ENCODE data around the gene GAB2.

GAB2 gene

GRCh38 chr11:78427615-78428265 is 10.1 kb upstream of the GAB2 start:
- no peak for ATAC-seq
- TF ChIP-seq ZFP30 (CRISPR knock-in tag; IDR thresholded peaks at IDR 0.05): no peak
- no peak for TF ChIP-seq CSDC2 (CRISPR knock-in tag; IDR thresholded peaks at IDR 0.05)
- TF ChIP-seq CSRNP3 (CRISPR knock-in tag; IDR thresholded peaks at IDR 0.05): no peak
- no peak for TF ChIP-seq GLIS3 (CRISPR knock-in tag; IDR thresholded peaks at IDR 0.05)
- no peak for TF ChIP-seq TOX (CRISPR knock-in tag; IDR thresholded peaks at IDR 0.05; ENCODE audit: borderline replicate concordance)
- no peak for TF ChIP-seq ZNF8 (CRISPR knock-in tag; IDR thresholded peaks at IDR 0.05)
- no peak for TF ChIP-seq ZFP3 (CRISPR knock-in tag; IDR thresholded peaks at IDR 0.05)
- TF ChIP-seq BACH2 (CRISPR knock-in tag; IDR thresholded peaks at IDR 0.05; ENCODE audit: borderline replicate concordance): no peak
- TF ChIP-seq ISL1 (CRISPR knock-in tag; IDR thresholded peaks at IDR 0.05): no peak
- no peak for TF ChIP-seq ARNTL (CRISPR knock-in tag; IDR thresholded peaks at IDR 0.05; ENCODE audit: borderline replicate concordance, low read depth)

- no peak for ATAC-seq
- TF ChIP-seq ISL1 (CRISPR knock-in tag; IDR thresholded peaks at IDR 0.05) (no peak), ZFP30 (CRISPR knock-in tag; IDR thresholded peaks at IDR 0.05) (no peak), RARB (CRISPR knock-in tag; IDR thresholded peaks at IDR 0.05) (no peak), ZC3H10 (CRISPR knock-in tag; IDR thresholded peaks at IDR 0.05) (no peak), ZNF70 (CRISPR knock-in tag; IDR thresholded peaks at IDR 0.05) (peak; percentile 86), SNAI2 (CRISPR knock-in tag; IDR thresholded peaks at IDR 0.05) (no peak), PATZ1 (CRISPR knock-in tag; IDR thresholded peaks at IDR 0.05; ENCODE audit: borderline replicate concordance) (no peak)
Observed at GRCh38 chr11:78426845-78427244, 9.2 kb upstream of the GAB2 start.

GRCh38 chr11:78425399-78426070 is 7.9 kb upstream of the GAB2 start:
- TF ChIP-seq CSDC2 (CRISPR knock-in tag; IDR thresholded peaks at IDR 0.05) (no peak), ZNF8 (CRISPR knock-in tag; IDR thresholded peaks at IDR 0.05) (peak; percentile 74; the same call in 1 of the 2 replicates), ZNF70 (CRISPR knock-in tag; IDR thresholded peaks at IDR 0.05) (no peak), PATZ1 (CRISPR knock-in tag; IDR thresholded peaks at IDR 0.05; ENCODE audit: borderline replicate concordance) (no peak), OSR1 (CRISPR knock-in tag; IDR thresholded peaks at IDR 0.05) (no peak), TCF4 (CRISPR knock-in tag; IDR thresholded peaks at IDR 0.05; ENCODE audit: borderline replicate concordance) (no peak; the same call in 1 of the 2 replicates), ISL1 (CRISPR knock-in tag; IDR thresholded peaks at IDR 0.05) (0 out of 2 replicates have a peak, but pooled peaks have one; percentile 5), ZFP30 (CRISPR knock-in tag; IDR thresholded peaks at IDR 0.05) (no peak), BACH2 (CRISPR knock-in tag; IDR thresholded peaks at IDR 0.05; ENCODE audit: borderline replicate concordance) (no peak), TSHZ2 (CRISPR knock-in tag; IDR thresholded peaks at IDR 0.05) (peak; percentile 26), CSRNP3 (CRISPR knock-in tag; IDR thresholded peaks at IDR 0.05) (no peak), ZFP3 (CRISPR knock-in tag; IDR thresholded peaks at IDR 0.05) (no peak), SNAI2 (CRISPR knock-in tag; IDR thresholded peaks at IDR 0.05) (peak; percentile 66; the same call in 1 of the 2 replicates), TOX (CRISPR knock-in tag; IDR thresholded peaks at IDR 0.05; ENCODE audit: borderline replicate concordance) (no peak), PPARA (CRISPR knock-in tag; IDR thresholded peaks at IDR 0.05; ENCODE audit: borderline replicate concordance) (no peak), CREB5 (CRISPR knock-in tag; IDR thresholded peaks at IDR 0.05; ENCODE audit: low read depth) (no peak), ZC3H10 (CRISPR knock-in tag; IDR thresholded peaks at IDR 0.05) (no peak), RARB (CRISPR knock-in tag; IDR thresholded peaks at IDR 0.05) (no peak), POU6F1 (CRISPR knock-in tag; IDR thresholded peaks at IDR 0.05; ENCODE audit: borderline replicate concordance, low read depth) (no peak), ARNTL (CRISPR knock-in tag; IDR thresholded peaks at IDR 0.05; ENCODE audit: borderline replicate concordance, low read depth) (no peak)
- peak; percentile 50; the same call in 2 of the 3 replicates for ATAC-seq

All from SK-N-SH treated with all-trans-retinoic acid at 6 μM for 48 hours (cell line).